Psoas muscle (tissue), 8 donors: Measurements from ENCODE around the gene SARM1. TPM values are rescaled to one million over a fixed set of nuclear protein-coding genes. Genes with fewer than 3 reads are reported as not detected.

Experiments
- ATAC-seq, 4 donors: fragments of 200-7000 bp; cut with Tn5 transposase; one replicate each; pipeline ENCODE4 v1.9.1; 2020; ENCODE audit warnings: moderate library complexity in 3 of 4, mild to moderate bottlenecking in 2 of 4
- DNase-seq, 2 donors: peaks; one replicate each; pipeline ENCODE4 v3.0.0-alpha.2; 2020
- H3K27ac ChIP-seq: fragments of 200-600 bp; one replicate; pipeline ENCODE4 v1.8.0; 2022
- H3K27me3 ChIP-seq, 3 donors: fragments of 200-600 bp in 1 of 3; one replicate each; pipeline versions ENCODE4 v1.6.1 to v1.8.0; 2013 to 2022; ENCODE audit warnings: low read length in 2 of 3, mild to moderate bottlenecking in 2 of 3, moderate library complexity in 1 of 3; ENCODE audit not compliant: insufficient read depth in 3 of 3
- H3K36me3 ChIP-seq, 2 donors: fragments of 200-600 bp in 1 of 2; one replicate each; pipeline versions ENCODE4 v1.6.1 to v1.8.0; 2013 to 2022; ENCODE audit warnings: low read depth in 1 of 2, mild to moderate bottlenecking in 1 of 2, moderate library complexity in 1 of 2; ENCODE audit not compliant: insufficient read depth in 1 of 2
- H3K4me1 ChIP-seq: fragments of 200-600 bp; one replicate; pipeline ENCODE4 v1.8.0; 2022
- H3K4me3 ChIP-seq: fragments of 200-600 bp; one replicate; pipeline ENCODE4 v1.8.0; 2022; ENCODE audit warnings: mild to moderate bottlenecking
- H3K9me3 ChIP-seq: fragments of 200-600 bp; one replicate; pipeline ENCODE4 v1.8.0; 2022
- WGBS, 3 donors: extraction: QIAGEN DNeasy Blood & Tissue Kit; methylation state at CpG; one replicate each; pipeline versions ENCODE4 v1.1.6 to v1.1.7; 2013; 5-methylcytosine and 5-hydroxymethylcytosine counted together
- intact Hi-C, 2 donors: fragments of 100-400 bp; cut with DNase I; formaldehyde crosslinking; loops; one replicate each; pipeline versions ENCODE4 v1.11.0 to v1.14.2; 2022
- polyA plus RNA-seq, 3 donors: library from polyadenylated mRNA; stranded (reverse); fragments of 200-250 nt; gene quantifications; one replicate each; pipeline ENCODE4 v1.2.3, GENCODE V29; 2013
- total RNA-seq, 4 donors: library from RNA; stranded (reverse); fragmentation: NEBNext Ultra II Directional in 2 of 4; extraction: Animal tissue kit (Norgen Biotek cat#: 25700) in 2 of 4; gene quantifications; one replicate each; pipeline versions ENCODE4 v1.2.1 to v1.2.4, GENCODE V29; 2021 to 2023
- TF ChIP-seq, protein P1 (sequence below): fragments of 200-600 bp; IDR thresholded peaks from one replicate; pipeline ENCODE4 v1.8.0; 2022; ENCODE audit warnings: antibody characterized with exemption
- donor health status: healthy with polysubstance abuse.
- donor health status: DM: no; HTN: no; CAD: no; lungs with moderate emphysema.
- donor health status: Bipolar disorder and iron deficiency.
- donor health status: healthy.
- donor health status: DM: yes; HTN: yes; CAD: no.
- donor health status: DM: no; HTN: no; CAD: no.
- donor health status: DM: no; HTN: no; CAD: no.
- donor health status: DM: yes; HTN: yes; CAD: no.

Gene SARM1
- total and polyA plus RNA-seq, 7 donors, result 0.77 to 2.2 (median 1.8) TPM

DNA sequence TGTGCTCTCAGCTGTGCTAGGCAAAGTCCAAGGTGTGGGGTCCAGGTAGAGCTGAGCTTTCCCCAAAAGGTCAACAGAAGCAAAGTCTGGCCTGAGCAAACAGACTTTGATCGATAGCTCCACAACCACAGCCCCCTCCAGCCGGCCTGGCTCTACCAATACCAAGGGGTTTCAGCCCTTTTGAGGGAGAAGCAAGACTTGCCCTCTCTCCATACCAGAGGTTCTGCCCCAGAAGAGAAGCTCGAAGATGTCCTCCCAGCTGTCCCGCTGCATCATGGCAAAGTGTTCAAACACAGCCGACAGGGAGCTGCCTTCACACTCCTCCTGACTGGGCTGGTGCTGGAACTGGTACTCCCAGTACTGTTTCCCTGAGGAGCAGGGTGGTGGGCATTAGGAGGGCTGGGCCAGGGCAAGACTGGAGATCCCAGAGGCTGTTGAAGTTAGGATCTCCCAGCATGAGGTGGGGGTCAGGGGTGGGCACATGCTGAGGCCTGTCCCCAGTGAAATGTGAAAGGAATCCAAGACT is 3.1 kb upstream of the SARM1 start:
- Histone ChIP-seq H3K27me3 (no peaks in the 10 kb centered on the region), H3K9me3 (no peaks in the 10 kb centered on the region), H3K4me3 (no peak overlapping the region), H3K4me1 (peaks cover 12% of the 10 kb centered on the region), H3K36me3 (peaks cover 0 to 25% of the 10 kb centered on the region in 2 donors), H3K27ac (no peak overlapping the region)
- no peak for DNase-seq
- no peak for ATAC-seq
- TF ChIP-seq, protein P1, sequence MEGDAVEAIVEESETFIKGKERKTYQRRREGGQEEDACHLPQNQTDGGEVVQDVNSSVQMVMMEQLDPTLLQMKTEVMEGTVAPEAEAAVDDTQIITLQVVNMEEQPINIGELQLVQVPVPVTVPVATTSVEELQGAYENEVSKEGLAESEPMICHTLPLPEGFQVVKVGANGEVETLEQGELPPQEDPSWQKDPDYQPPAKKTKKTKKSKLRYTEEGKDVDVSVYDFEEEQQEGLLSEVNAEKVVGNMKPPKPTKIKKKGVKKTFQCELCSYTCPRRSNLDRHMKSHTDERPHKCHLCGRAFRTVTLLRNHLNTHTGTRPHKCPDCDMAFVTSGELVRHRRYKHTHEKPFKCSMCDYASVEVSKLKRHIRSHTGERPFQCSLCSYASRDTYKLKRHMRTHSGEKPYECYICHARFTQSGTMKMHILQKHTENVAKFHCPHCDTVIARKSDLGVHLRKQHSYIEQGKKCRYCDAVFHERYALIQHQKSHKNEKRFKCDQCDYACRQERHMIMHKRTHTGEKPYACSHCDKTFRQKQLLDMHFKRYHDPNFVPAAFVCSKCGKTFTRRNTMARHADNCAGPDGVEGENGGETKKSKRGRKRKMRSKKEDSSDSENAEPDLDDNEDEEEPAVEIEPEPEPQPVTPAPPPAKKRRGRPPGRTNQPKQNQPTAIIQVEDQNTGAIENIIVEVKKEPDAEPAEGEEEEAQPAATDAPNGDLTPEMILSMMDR, result no peak
- 80 to 84% (median 82%) methylated on average over 5 of the region's 5 CpGs for WGBS, 3 donors
- intact Hi-C loops, result no loop called here

DNA sequence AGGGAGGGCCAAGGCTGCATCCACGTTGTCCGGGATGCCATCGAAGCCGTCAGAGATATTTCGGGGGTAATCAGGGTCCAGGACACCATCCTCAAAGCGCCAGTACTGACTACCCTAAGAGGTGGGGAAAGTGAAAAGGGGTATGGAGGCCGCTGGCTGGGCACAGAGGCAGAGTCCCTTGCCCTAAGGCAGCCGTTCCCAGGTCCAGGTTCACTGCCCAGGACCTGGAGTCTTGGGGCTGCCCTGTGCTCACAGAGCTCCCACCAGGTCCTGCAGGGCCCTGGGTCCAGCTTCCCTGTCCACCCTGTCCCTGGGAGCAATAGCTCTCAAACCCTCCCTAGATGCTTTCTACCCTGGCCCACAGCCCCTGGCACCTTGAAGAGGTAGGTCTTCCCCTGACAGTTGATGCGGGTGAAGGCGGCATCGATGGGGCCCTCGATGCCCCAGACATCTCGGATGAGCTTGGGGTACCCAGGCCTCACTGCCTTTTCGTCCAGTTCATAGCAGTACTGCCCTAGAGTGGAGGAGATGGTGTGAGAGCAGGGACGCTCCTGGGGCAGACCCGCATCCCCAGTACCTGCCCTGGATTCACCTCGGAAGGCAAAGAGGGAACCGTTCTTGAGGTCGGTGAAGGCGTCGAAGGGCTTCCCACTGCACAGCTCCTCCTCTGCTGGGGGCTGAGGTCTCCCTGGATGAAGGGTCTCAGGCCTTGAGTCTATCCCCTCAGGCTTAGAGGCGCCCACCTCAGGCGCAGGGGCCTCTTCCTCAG is 2.4 kb upstream of the SARM1 start:
- no peak overlapping the region for H3K4me3 ChIP-seq
- peaks cover 12% of the 10 kb centered on the region for H3K4me1 ChIP-seq
- peaks cover 0 to 18% of the 10 kb centered on the region in 2 donors for H3K36me3 ChIP-seq
- no peak overlapping the region for H3K27ac ChIP-seq
- no peaks in the 10 kb centered on the region for H3K9me3 ChIP-seq
- H3K27me3 ChIP-seq, result no peaks in the 10 kb centered on the region
- intact Hi-C loops, result no loop called here
- WGBS, 3 donors, result 83 to 87% (median 87%) methylated on average over 23 of the region's 23 CpGs
- ATAC-seq, result no peak
- DNase-seq, result no peak
- TF ChIP-seq, protein P1, result no peak

DNA sequence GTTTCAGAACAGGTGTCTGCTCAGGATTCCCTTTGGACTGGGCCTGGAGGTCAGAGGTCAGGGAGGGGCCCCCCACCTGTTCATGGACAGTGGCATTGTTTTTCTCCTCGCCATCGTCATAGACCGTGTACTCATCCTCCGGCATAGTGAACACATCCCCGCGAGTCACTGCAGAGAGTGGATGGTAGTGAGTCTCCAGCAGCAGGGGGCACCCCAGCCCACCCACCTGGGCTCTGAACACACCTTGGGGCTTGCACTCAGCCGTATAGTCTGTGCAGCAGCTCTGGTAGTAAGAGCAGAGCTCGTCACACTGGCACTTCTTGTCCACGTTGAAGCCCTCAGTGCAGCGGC is 1.8 kb upstream of the SARM1 start:
- peaks cover 0 to 12% of the 10 kb centered on the region in 2 donors for H3K36me3 ChIP-seq
- no peak for DNase-seq
- ATAC-seq, result no peak
- H3K9me3 ChIP-seq, result no peaks in the 10 kb centered on the region
- H3K4me3 ChIP-seq, result no peak overlapping the region
- H3K27me3 ChIP-seq, result no peaks in the 10 kb centered on the region
- intact Hi-C loops, result no loop called here
- TF ChIP-seq, protein P1, result no peak
- 58 to 69% (median 59%) methylated on average over 10 of the region's 10 CpGs for WGBS, 3 donors
- no peak overlapping the region for H3K27ac ChIP-seq
- H3K4me1 ChIP-seq, result peaks cover 12% of the 10 kb centered on the region

DNA sequence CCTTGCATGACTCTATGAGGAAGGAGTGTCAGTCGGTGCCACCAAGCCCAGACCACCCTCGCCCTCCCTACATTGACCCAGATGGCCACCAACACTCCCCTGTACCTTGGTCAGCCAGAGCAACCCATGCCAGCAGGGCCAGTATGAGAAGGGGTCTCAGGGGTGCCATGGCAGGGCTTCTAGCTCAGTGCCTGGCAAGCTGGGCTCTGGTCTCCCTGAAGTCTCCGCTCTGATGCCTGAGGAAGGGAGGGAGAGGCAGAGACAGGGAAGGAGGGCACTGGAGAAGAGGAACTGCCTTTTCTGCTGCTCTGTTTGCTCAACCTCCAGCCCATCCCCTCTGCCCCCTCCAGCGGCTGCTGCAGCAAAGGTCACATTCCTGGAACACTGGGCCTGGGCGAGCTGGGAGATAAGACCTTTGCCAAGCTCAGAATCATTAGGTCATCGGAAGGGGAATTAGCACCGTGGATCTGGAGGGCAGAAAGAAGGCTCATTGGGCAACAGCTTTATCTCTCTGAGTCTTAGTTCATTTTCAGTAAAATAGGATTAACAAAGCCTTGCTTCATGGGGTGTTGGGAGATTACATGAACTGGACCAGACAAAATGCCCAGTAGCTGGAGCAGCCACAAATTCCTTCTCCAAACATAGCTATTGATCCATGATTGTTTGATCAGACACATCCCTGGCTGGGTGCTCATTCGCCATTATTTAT is 1.3 kb upstream of the SARM1 start, which contains the start of gene VTN:
Gene VTN, minus strand, starts transcription at position 273 of the 709 bp plus-strand sequence. Its CDS starts 104 bp downstream, at position 169.
- Histone ChIP-seq H3K9me3 (no peaks in the 10 kb centered on the region), H3K4me1 (peaks cover 12% of the 10 kb centered on the region), H3K27ac (peak within 1 kb of the TSS; percentile 38), H3K4me3 (peak within 1 kb of the TSS; percentile 73), H3K27me3 (no peaks in the 10 kb centered on the region), H3K36me3 (peaks cover 0 to 7% of the 10 kb centered on the region in 2 donors)
- ATAC-seq (peak in 2 of 4 donors; percentile 12 to 14), DNase-seq (peak in 1 of 2 donors; percentile 37)
- WGBS, 3 donors, result 23 to 33% (median 27%) methylated on average over 8 of the region's 8 CpGs
- TF ChIP-seq, protein P1, result no peak
- intact Hi-C loops, result no loop called here
